ENCODE data around the gene FAF1.

Gene FAF1

GRCh38 chr1:50405814-50406213, 554.3 kb downstream of the FAF1 start:
- Histone ChIP-seq H3K36me3 (ENCODE audit: control insufficient read depth in 2 of 2, insufficient read depth in 2 of 2, low read length in 2 of 2) (no peaks in the 10 kb centered on the region), H3K4me1 (ENCODE audit: control insufficient read depth in 2 of 2, insufficient read depth in 2 of 2, low read length in 2 of 2) (no peaks in the 10 kb centered on the region), H3K4me3 (ENCODE audit: low read length in 2 of 2) (no peak overlapping the region), H3K27ac (ENCODE audit: low read depth in 2 of 2, low read length in 2 of 2) (no peak overlapping the region), H3K27me3 (ENCODE audit: control insufficient read depth in 2 of 2, insufficient read depth in 2 of 2, low read length in 2 of 2) (no peaks in the 10 kb centered on the region), H3K9ac (ENCODE audit: low read depth in 1 of 2, low read length in 2 of 2) (no peak overlapping the region), H3K9me3 (ENCODE audit: control insufficient read depth in 2 of 2, low read length in 2 of 2) (no peaks in the 10 kb centered on the region)

- Histone ChIP-seq H3K27me3 (ENCODE audit: control insufficient read depth in 2 of 2, insufficient read depth in 2 of 2, low read length in 2 of 2) (peaks cover 0 to 2% of the 10 kb centered on the region in 2 donors), H3K27ac (ENCODE audit: low read depth in 2 of 2, low read length in 2 of 2) (no peak overlapping the region), H3K9me3 (ENCODE audit: control insufficient read depth in 2 of 2, low read length in 2 of 2) (no peaks in the 10 kb centered on the region), H3K36me3 (ENCODE audit: control insufficient read depth in 2 of 2, insufficient read depth in 2 of 2, low read length in 2 of 2) (no peaks in the 10 kb centered on the region), H3K9ac (ENCODE audit: low read depth in 1 of 2, low read length in 2 of 2) (no peak overlapping the region), H3K4me3 (ENCODE audit: low read length in 2 of 2) (no peak overlapping the region), H3K4me1 (ENCODE audit: control insufficient read depth in 2 of 2, insufficient read depth in 2 of 2, low read length in 2 of 2) (no peaks in the 10 kb centered on the region)
Measured at GRCh38 chr1:50393522-50394120, 566.4 kb downstream of the FAF1 start.
